Measurements from ENCODE around the gene BATF3.

The BATF3 gene

GRCh38 chr1:212689758-212690529 lies 9.7 kb downstream of the BATF3 start:
- H3K4me3 ChIP-seq (ENCODE audit: low read length, poor library complexity, severe bottlenecking), result no peak overlapping the region
- H4K20me1 ChIP-seq (ENCODE audit: insufficient read depth, low read length, poor library complexity, severe bottlenecking), result no peaks in the 10 kb centered on the region
- no peaks in the 10 kb centered on the region for H3K9me2 ChIP-seq (replicated peaks; ENCODE audit: low read depth, low read length)
- no peaks in the 10 kb centered on the region; the same call in 1 of the 2 replicates for H3K79me2 ChIP-seq (ENCODE audit: insufficient read depth, low read length)
- H3K4me2 ChIP-seq (ENCODE audit: low read depth, low read length, poor library complexity, severe bottlenecking), result no peak overlapping the region
- peaks cover 7% of the 10 kb centered on the region for H3K4me1 ChIP-seq (ENCODE audit: insufficient read depth, low read length, poor library complexity, severe bottlenecking)
- H2AFZ ChIP-seq (ENCODE audit: low read length), result no peak overlapping the region
- H3F3A ChIP-seq (ENCODE audit: low read depth), result no peaks in the 10 kb centered on the region
- no peaks in the 10 kb centered on the region for H3K9me3 ChIP-seq (ENCODE audit: insufficient read depth, low read depth, low read length)
- TF ChIP-seq CTCF (conservative IDR thresholded peaks at IDR 0.05; ENCODE audit: low read length) (no peak), EZH2phosphoT487 (IDR thresholded peaks at IDR 0.05; ENCODE audit: borderline replicate concordance) (no peak)
- H3K27me3 ChIP-seq (ENCODE audit: insufficient read depth, low read length, poor library complexity, severe bottlenecking), result no peaks in the 10 kb centered on the region
- no peaks in the 10 kb centered on the region; the same call in 1 of the 2 replicates for H3K36me3 ChIP-seq (ENCODE audit: insufficient read depth, low read length)
- no peak overlapping the region for H3K9ac ChIP-seq (ENCODE audit: low read depth, low read length, poor library complexity, severe bottlenecking)

GRCh38 chr1:212689196-212689725 lies 10.4 kb downstream of the BATF3 start:
- Histone ChIP-seq H3K27me3 (ENCODE audit: insufficient read depth, low read length, poor library complexity, severe bottlenecking) (no peaks in the 10 kb centered on the region), H3K79me2 (ENCODE audit: insufficient read depth, low read length) (no peaks in the 10 kb centered on the region; the same call in 1 of the 2 replicates), H3K36me3 (ENCODE audit: insufficient read depth, low read length) (no peaks in the 10 kb centered on the region; the same call in 1 of the 2 replicates), H3K9me2 (replicated peaks; ENCODE audit: low read depth, low read length) (no peaks in the 10 kb centered on the region), H2AFZ (ENCODE audit: low read length) (no peak overlapping the region), H3F3A (ENCODE audit: low read depth) (no peaks in the 10 kb centered on the region), H4K20me1 (ENCODE audit: insufficient read depth, low read length, poor library complexity, severe bottlenecking) (no peaks in the 10 kb centered on the region), H3K4me3 (ENCODE audit: low read length, poor library complexity, severe bottlenecking) (no peak overlapping the region), H3K9me3 (ENCODE audit: insufficient read depth, low read depth, low read length) (no peaks in the 10 kb centered on the region), H3K9ac (ENCODE audit: low read depth, low read length, poor library complexity, severe bottlenecking) (no peak overlapping the region), H3K4me1 (ENCODE audit: insufficient read depth, low read length, poor library complexity, severe bottlenecking) (peaks cover 7% of the 10 kb centered on the region), H3K4me2 (ENCODE audit: low read depth, low read length, poor library complexity, severe bottlenecking) (no peak overlapping the region)
- TF ChIP-seq EZH2phosphoT487 (IDR thresholded peaks at IDR 0.05; ENCODE audit: borderline replicate concordance) (no peak), CTCF (conservative IDR thresholded peaks at IDR 0.05; ENCODE audit: low read length) (no peak)

DNA sequence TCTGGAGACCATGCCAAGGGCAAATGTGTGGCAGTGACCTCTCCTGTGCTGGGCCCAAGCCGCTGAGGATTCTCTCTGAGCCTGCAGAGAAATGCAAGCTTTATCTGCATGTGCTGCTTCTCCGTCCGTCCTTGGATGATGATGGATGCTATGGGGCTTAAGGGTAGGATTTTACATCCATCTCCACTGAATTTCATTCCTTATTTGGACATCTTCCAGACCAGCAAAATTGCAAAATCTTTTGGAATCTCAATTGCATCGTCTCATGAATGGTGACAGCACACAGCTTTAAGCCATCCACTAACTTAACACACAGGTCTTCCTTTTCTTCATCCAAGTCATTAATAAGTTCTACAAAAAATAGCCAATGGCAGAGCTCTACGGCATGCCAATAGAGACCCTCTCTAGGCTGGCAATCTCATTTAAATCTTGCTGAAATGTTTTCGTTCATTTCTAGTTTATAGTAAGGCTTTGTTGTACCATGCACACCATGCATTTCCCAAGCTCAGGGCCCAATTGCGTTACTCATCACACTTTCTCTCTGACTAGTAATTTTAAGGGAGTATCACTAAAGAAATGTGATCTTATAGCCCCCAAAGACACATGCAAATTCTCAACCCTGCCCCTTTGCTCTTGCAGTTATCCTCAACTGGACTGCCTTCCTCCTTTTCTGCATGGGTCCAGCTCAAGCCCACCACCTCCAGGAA lies 11.1 kb downstream of the BATF3 start:
- no peaks in the 10 kb centered on the region for H3K9me3 ChIP-seq (ENCODE audit: insufficient read depth, low read depth, low read length)
- no peaks in the 10 kb centered on the region for H3F3A ChIP-seq (ENCODE audit: low read depth)
- no peak for TF ChIP-seq EZH2phosphoT487 (IDR thresholded peaks at IDR 0.05; ENCODE audit: borderline replicate concordance)
- no peak for TF ChIP-seq CTCF (conservative IDR thresholded peaks at IDR 0.05; ENCODE audit: low read length)
- no peaks in the 10 kb centered on the region for H3K27me3 ChIP-seq (ENCODE audit: insufficient read depth, low read length, poor library complexity, severe bottlenecking)
- H3K4me1 ChIP-seq (ENCODE audit: insufficient read depth, low read length, poor library complexity, severe bottlenecking), result peaks cover 14% of the 10 kb centered on the region
- H4K20me1 ChIP-seq (ENCODE audit: insufficient read depth, low read length, poor library complexity, severe bottlenecking), result no peaks in the 10 kb centered on the region
- H3K9ac ChIP-seq (ENCODE audit: low read depth, low read length, poor library complexity, severe bottlenecking), result no peak overlapping the region
- H3K4me3 ChIP-seq (ENCODE audit: low read length, poor library complexity, severe bottlenecking), result no peak overlapping the region
- H3K9me2 ChIP-seq (replicated peaks; ENCODE audit: low read depth, low read length), result no peaks in the 10 kb centered on the region
- H3K4me2 ChIP-seq (ENCODE audit: low read depth, low read length, poor library complexity, severe bottlenecking), result no peak overlapping the region
- H2AFZ ChIP-seq (ENCODE audit: low read length), result no peak overlapping the region
- no peaks in the 10 kb centered on the region; the same call in 1 of the 2 replicates for H3K36me3 ChIP-seq (ENCODE audit: insufficient read depth, low read length)
- no peaks in the 10 kb centered on the region; the same call in 1 of the 2 replicates for H3K79me2 ChIP-seq (ENCODE audit: insufficient read depth, low read length)
